Esophagus squamous epithelium (tissue), 5 donors: ENCODE results near the gene TLK1. TPM values are rescaled to one million over a fixed set of nuclear protein-coding genes. Genes with fewer than 3 reads are reported as not detected.

Source experiments
- DNase-seq: peaks from one replicate; lab custom pipeline; 2025; lab: John Stamatoyannopoulos, UW
- H3K27ac ChIP-seq, 4 donors: fragments of 200-600 bp; sonication (generic); one replicate each; pipeline ENCODE4 v1.5.1; 2016 to 2019; ENCODE audit warnings: mild to moderate bottlenecking in 1 of 4
- H3K27me3 ChIP-seq, 4 donors: fragments of 200-600 bp; sonication (generic); 1 replicate in 3 of 4; 2 replicates in 1 of 4; pipeline versions ENCODE4 v1.5.1 to v1.6.0; 2017 to 2021; ENCODE audit warnings: antibody characterized with exemption in 1 of 4
- H3K36me3 ChIP-seq, 3 donors: fragments of 200-600 bp; sonication (generic); one replicate each; pipeline ENCODE4 v1.5.1; 2016 to 2019
- H3K4me1 ChIP-seq, 3 donors: fragments of 200-600 bp; sonication (generic); one replicate each; pipeline ENCODE4 v1.5.1; 2017 to 2019
- H3K4me3 ChIP-seq, 4 donors: fragments of 200-600 bp; sonication (generic); 1 replicate in 3 of 4; 2 replicates in 1 of 4; pipeline ENCODE4 v1.5.1; 2016 to 2019; ENCODE audit warnings: mild to moderate bottlenecking in 2 of 4, moderate library complexity in 1 of 4
- H3K9me3 ChIP-seq, 3 donors: fragments of 200-600 bp; sonication (generic); one replicate each; pipeline ENCODE4 v1.5.1; 2016 to 2019
- POLR2A ChIP-seq, 4 donors: fragments of 450-650 bp; IDR thresholded peaks; one replicate each; pipeline ENCODE4 v1.6.1; 2017; ENCODE audit warnings: antibody characterized with exemption in 4 of 4, mild to moderate bottlenecking in 4 of 4, moderate library complexity in 3 of 4
- WGBS, 2 donors: methylation state at CpG; one replicate each; pipeline ENCODE4 v1.1.5; 2018; 5-methylcytosine and 5-hydroxymethylcytosine counted together
- intact Hi-C: fragments of 100-400 bp; cut with DNase I; formaldehyde crosslinking; loops from one replicate; pipeline ENCODE4 v1.15.0; 2022
- total RNA-seq, 4 donors: library from RNA; depleted of rRNA; stranded (reverse); fragments of >200 nt; gene quantifications; one replicate each; pipeline ENCODE4 v1.1.0, GENCODE V29; 2016
- TF ChIP-seq, protein P1 (sequence below), 6 experiments: fragments of 450-650 bp in 4 of 6; fragments of 200-600 bp in 2 of 6; sonication (generic) in 2 of 6; IDR thresholded peaks; one replicate each; pipeline ENCODE4 v1.5.1; 2016 to 2019; ENCODE audit warnings: antibody characterized with exemption in 6 of 6, mild to moderate bottlenecking in 4 of 6, moderate library complexity in 4 of 6
- donor health status: DM: yes; HTN: yes; CAD: no.

The TLK1 gene
- total RNA-seq, 4 donors from 2014 or later, result 11.1 to 24.5 (median 20.0) TPM

DNA sequence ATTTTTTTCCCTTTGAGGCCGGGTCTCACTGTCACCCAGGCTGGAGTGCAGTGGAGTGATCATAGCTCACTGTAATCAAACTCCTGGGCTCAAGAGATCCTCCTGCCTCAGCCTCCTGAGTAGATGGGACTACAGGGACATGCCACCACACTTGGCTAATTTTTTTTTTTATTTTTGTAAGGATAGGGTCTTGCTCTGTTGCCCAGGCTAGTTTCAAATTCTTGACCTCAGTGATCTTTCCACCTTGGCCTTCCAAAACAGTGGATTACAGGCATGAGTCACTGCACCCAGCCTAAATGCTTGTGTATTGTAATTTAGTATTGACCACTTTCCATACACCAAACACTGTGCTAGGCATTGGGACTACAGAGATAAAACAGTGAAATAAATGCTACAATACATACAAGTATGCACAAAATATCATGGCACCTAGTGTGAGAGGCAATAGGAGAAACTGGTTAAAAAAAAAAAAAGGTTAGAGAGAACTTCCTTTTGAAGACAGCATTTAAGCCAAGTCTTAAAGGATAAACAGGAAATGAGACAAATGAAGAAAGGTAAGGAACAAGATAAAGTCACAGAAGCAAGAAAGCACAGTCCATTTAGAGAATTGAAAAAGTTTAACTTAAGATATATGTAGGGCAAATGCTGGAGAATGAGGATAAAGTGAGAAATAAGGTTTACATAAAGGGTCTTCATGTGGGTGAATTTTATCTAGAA lies 118.3 kb downstream of the TLK1 start:
- no peak for DNase-seq
- Histone ChIP-seq H3K27me3 (no peaks in the 10 kb centered on the region), H3K9me3 (no peaks in the 10 kb centered on the region), H3K27ac (no peak overlapping the region), H3K36me3 (peaks cover 0 to 81% (median 8%) of the 10 kb centered on the region in 3 donors), H3K4me3 (no peak overlapping the region), H3K4me1 (no peaks in the 10 kb centered on the region)
- TF ChIP-seq POLR2A (IDR thresholded peaks at IDR 0.05), result no peak
- TF ChIP-seq, protein P1, sequence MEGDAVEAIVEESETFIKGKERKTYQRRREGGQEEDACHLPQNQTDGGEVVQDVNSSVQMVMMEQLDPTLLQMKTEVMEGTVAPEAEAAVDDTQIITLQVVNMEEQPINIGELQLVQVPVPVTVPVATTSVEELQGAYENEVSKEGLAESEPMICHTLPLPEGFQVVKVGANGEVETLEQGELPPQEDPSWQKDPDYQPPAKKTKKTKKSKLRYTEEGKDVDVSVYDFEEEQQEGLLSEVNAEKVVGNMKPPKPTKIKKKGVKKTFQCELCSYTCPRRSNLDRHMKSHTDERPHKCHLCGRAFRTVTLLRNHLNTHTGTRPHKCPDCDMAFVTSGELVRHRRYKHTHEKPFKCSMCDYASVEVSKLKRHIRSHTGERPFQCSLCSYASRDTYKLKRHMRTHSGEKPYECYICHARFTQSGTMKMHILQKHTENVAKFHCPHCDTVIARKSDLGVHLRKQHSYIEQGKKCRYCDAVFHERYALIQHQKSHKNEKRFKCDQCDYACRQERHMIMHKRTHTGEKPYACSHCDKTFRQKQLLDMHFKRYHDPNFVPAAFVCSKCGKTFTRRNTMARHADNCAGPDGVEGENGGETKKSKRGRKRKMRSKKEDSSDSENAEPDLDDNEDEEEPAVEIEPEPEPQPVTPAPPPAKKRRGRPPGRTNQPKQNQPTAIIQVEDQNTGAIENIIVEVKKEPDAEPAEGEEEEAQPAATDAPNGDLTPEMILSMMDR (IDR thresholded peaks at IDR 0.05), result no peak
- intact Hi-C loops, result no loop called here
- 88 to 100% methylated on average over 1 of the region's 1 CpG for WGBS, 2 donors

GRCh38 chr2:171036532-171036931 lies 124.2 kb downstream of the TLK1 start:
- TF ChIP-seq, protein P1 (IDR thresholded peaks at IDR 0.05), result no peak

GRCh38 chr2:171034315-171034714 lies 126.4 kb downstream of the TLK1 start:
- 9 to 31% methylated on average over 2 of the region's 2 CpGs for WGBS, 2 donors
- TF ChIP-seq, protein P1 (IDR thresholded peaks at IDR 0.05), result no peak
- no peak for TF ChIP-seq POLR2A (IDR thresholded peaks at IDR 0.05)
- no peak overlapping the region for H3K4me3 ChIP-seq
- peak overlapping the region in 1 of 4 donors; percentile 10 for H3K27ac ChIP-seq
- H3K9me3 ChIP-seq, result no peaks in the 10 kb centered on the region
- DNase-seq, result no peak
- intact Hi-C loops, result no loop called here
- H3K4me1 ChIP-seq, result peaks cover 0 to 12% (median 0%) of the 10 kb centered on the region in 3 donors
- peaks cover 0 to 67% (median 3%) of the 10 kb centered on the region in 3 donors for H3K36me3 ChIP-seq
- H3K27me3 ChIP-seq, result no peaks in the 10 kb centered on the region

More at GRCh38 chr2:171036532-171036931, 124.2 kb downstream of the TLK1 start:
- H3K27me3 ChIP-seq, result no peaks in the 10 kb centered on the region
- no peak overlapping the region for H3K27ac ChIP-seq
- H3K9me3 ChIP-seq, result no peaks in the 10 kb centered on the region
- no peak overlapping the region for H3K4me3 ChIP-seq
- intact Hi-C loops, result no loop called here
- 89 to 94% methylated on average over 2 of the region's 2 CpGs for WGBS, 2 donors
- H3K36me3 ChIP-seq, result peaks cover 0 to 69% (median 0%) of the 10 kb centered on the region in 3 donors
- peaks cover 0 to 11% (median 0%) of the 10 kb centered on the region in 3 donors for H3K4me1 ChIP-seq
- DNase-seq, result no peak

DNA sequence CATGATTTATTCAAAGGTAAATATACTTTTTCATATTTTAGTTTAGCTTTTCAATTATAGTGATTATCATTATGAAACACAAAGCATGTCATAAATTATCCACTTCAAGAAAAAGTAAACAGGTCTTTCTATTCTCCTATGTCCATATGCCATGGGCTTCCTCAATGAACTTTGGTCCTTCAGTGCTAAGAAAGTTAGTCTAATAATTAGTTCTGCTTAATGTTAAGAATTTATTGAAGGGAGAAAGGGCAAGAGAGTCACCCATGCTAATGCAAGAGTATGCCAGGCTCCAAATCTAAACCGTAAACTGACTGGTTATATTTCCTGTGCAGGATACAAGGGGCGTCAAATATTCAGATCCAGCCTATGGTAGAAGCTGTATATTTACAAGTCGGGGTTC lies 135.5 kb downstream of the TLK1 start:
- no peak for TF ChIP-seq POLR2A (IDR thresholded peaks at IDR 0.05)
- TF ChIP-seq, protein P1 (IDR thresholded peaks at IDR 0.05), result no peak
- no peaks in the 10 kb centered on the region for H3K9me3 ChIP-seq
- intact Hi-C loops, result no loop called here
- H3K4me3 ChIP-seq, result no peak overlapping the region
- H3K27me3 ChIP-seq, result no peaks in the 10 kb centered on the region
- H3K36me3 ChIP-seq, result peaks cover 0 to 50% (median 5%) of the 10 kb centered on the region in 3 donors
- 83 to 87% methylated on average over 3 of the region's 3 CpGs for WGBS, 2 donors
- H3K27ac ChIP-seq, result no peak overlapping the region
- H3K4me1 ChIP-seq, result peaks cover 0 to 18% (median 0%) of the 10 kb centered on the region in 3 donors
- DNase-seq, result no peak

GRCh38 chr2:171018522-171018921 lies 142.2 kb downstream of the TLK1 start:
- Histone ChIP-seq H3K4me3 (no peak overlapping the region), H3K36me3 (peaks cover 0 to 43% (median 5%) of the 10 kb centered on the region in 3 donors), H3K27ac (no peak overlapping the region), H3K27me3 (no peaks in the 10 kb centered on the region), H3K4me1 (peaks cover 0 to 11% (median 0%) of the 10 kb centered on the region in 3 donors), H3K9me3 (no peaks in the 10 kb centered on the region)
- WGBS, 2 donors, result 64 to 92% methylated on average over 1 of the region's 1 CpG
- TF ChIP-seq, protein P1 (IDR thresholded peaks at IDR 0.05), result no peak
- no peak for TF ChIP-seq POLR2A (IDR thresholded peaks at IDR 0.05)
- intact Hi-C loops, result no loop called here
- no peak for DNase-seq
